Gastroesophageal sphincter (tissue), 3 donors: ENCODE results near the gene GP9.
"Not testable (repeated sequence)": the region's sequence is repeated elsewhere in the genome, so short reads cannot be mapped to it uniquely, and the experiment has no call there.

Experiments
- EP300 ChIP-seq: sonication (generic); formaldehyde crosslinking; IDR thresholded peaks from one replicate; pipeline ENCODE4 v1.6.1; 2017; ENCODE audit warnings: antibody characterized with exemption, mild to moderate bottlenecking
- POLR2A ChIP-seq, 2 donors: fragments of 450-650 bp; IDR thresholded peaks; one replicate each; pipeline ENCODE4 v1.6.1; 2017; ENCODE audit warnings: antibody characterized with exemption in 2 of 2, mild to moderate bottlenecking in 2 of 2, moderate library complexity in 1 of 2
- POLR2AphosphoS5 ChIP-seq: sonication (generic); formaldehyde crosslinking; IDR thresholded peaks from one replicate; pipeline ENCODE4 v1.6.1; 2017; ENCODE audit warnings: antibody characterized with exemption
- TF ChIP-seq, protein P1 (sequence below), 4 experiments: fragments of 200-600 bp in 2 of 4; fragments of 450-650 bp in 2 of 4; sonication (generic) in 1 of 4; IDR thresholded peaks; one replicate each; pipeline ENCODE4 v1.5.1; 2017 to 2019; ENCODE audit warnings: antibody characterized with exemption in 4 of 4, mild to moderate bottlenecking in 2 of 4, moderate library complexity in 2 of 4

- TF ChIP-seq POLR2A (IDR thresholded peaks at IDR 0.05); POLR2AphosphoS5; EP300: not testable (repeated sequence)
- TF ChIP-seq, protein P1, sequence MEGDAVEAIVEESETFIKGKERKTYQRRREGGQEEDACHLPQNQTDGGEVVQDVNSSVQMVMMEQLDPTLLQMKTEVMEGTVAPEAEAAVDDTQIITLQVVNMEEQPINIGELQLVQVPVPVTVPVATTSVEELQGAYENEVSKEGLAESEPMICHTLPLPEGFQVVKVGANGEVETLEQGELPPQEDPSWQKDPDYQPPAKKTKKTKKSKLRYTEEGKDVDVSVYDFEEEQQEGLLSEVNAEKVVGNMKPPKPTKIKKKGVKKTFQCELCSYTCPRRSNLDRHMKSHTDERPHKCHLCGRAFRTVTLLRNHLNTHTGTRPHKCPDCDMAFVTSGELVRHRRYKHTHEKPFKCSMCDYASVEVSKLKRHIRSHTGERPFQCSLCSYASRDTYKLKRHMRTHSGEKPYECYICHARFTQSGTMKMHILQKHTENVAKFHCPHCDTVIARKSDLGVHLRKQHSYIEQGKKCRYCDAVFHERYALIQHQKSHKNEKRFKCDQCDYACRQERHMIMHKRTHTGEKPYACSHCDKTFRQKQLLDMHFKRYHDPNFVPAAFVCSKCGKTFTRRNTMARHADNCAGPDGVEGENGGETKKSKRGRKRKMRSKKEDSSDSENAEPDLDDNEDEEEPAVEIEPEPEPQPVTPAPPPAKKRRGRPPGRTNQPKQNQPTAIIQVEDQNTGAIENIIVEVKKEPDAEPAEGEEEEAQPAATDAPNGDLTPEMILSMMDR (IDR thresholded peaks at IDR 0.05), result not testable (repeated sequence)
Observed at GRCh38 chr3:129111076-129111780, 50.6 kb downstream of the GP9 start.
